Panc1 (cell line): Measurements from ENCODE around the gene DDAH2.

Source experiments
- POLR2AphosphoS5 ChIP-seq: IDR thresholded peaks from 2 replicates; pipeline ENCODE4 v1.6.1; 2012; ENCODE audit warnings: mild to moderate bottlenecking, low read depth, low read length, moderate library complexity
- SIN3A ChIP-seq: IDR thresholded peaks from 2 replicates; pipeline ENCODE4 v1.6.1; 2012; ENCODE audit warnings: low read depth, mild to moderate bottlenecking, low read length, moderate library complexity, borderline replicate concordance; ENCODE audit not compliant: insufficient read depth
- TCF7L2 ChIP-seq: IDR thresholded peaks from 2 replicates; pipeline ENCODE4 v1.6.1; 2011; ENCODE audit warnings: mild to moderate bottlenecking, low read depth, low read length, inconsistent platforms
- TF ChIP-seq, protein P1 (sequence below): fragments of 450-650 bp; IDR thresholded peaks from 2 replicates; pipeline ENCODE4 v1.5.1; 2017; ENCODE audit warnings: mild to moderate bottlenecking

DNA sequence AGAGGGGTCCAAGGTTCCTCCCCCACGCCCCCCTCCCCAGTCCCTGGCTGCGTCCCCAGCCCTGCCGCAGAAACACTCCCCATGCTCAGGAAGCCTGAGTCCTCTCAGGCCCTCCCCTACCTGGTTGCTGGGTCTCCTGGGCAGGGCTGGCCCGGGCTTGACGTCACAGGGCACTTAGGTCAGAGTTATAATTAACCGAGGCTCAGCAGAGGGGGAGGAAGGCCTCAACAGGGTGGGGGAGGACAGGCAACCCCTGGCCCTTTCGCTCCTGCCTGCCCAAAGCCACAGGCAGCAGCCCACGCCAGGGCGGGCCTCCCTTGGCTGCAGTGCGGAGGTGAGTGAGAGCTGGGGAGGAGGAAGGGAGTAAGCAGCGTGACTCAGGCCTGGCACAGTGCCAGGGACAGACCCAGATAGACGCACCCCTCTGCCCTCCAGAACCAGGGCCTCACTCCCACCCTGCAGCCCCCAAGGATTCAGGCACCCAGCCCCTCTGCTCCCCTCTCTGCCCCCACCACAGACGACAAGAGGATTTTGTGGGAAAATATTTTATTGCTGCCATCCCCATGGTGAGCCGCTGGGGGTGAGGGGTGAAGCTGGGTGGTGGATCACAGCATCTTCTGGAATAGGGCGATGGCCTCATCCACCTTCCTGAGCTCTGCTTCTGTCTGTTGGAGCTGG is 48.0 kb upstream of the DDAH2 start, which contains the start of gene VWA7:
- TF ChIP-seq, protein P1, sequence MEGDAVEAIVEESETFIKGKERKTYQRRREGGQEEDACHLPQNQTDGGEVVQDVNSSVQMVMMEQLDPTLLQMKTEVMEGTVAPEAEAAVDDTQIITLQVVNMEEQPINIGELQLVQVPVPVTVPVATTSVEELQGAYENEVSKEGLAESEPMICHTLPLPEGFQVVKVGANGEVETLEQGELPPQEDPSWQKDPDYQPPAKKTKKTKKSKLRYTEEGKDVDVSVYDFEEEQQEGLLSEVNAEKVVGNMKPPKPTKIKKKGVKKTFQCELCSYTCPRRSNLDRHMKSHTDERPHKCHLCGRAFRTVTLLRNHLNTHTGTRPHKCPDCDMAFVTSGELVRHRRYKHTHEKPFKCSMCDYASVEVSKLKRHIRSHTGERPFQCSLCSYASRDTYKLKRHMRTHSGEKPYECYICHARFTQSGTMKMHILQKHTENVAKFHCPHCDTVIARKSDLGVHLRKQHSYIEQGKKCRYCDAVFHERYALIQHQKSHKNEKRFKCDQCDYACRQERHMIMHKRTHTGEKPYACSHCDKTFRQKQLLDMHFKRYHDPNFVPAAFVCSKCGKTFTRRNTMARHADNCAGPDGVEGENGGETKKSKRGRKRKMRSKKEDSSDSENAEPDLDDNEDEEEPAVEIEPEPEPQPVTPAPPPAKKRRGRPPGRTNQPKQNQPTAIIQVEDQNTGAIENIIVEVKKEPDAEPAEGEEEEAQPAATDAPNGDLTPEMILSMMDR: no peak
- TF ChIP-seq POLR2AphosphoS5 (peak; percentile 87), TCF7L2 (no peak), SIN3A (peak; percentile 80; the same call in 1 of the 2 replicates)
